Gastrocnemius medialis (tissue), 4 donors: ENCODE measurements around the gene CMTM4. TPM values are rescaled to one million over a fixed set of nuclear protein-coding genes. Genes with fewer than 3 reads are reported as not detected.

ENCODE experiments used
- ATAC-seq, 2 donors: fragments of 150-250 bp; one replicate each; pipeline ENCODE4 v1.9.1; 2016
- DNase-seq, 2 donors: peaks; one replicate each; pipeline ENCODE4 v3.0.0-alpha.2; 2019
- H3K27ac ChIP-seq, 4 donors: fragments of 200-600 bp; sonication (generic); 1 replicate in 1 of 4; 2 replicates in 3 of 4; pipeline ENCODE4 v1.5.1; 2016 to 2018; ENCODE audit warnings: mild to moderate bottlenecking in 2 of 4, moderate library complexity in 1 of 4
- H3K27me3 ChIP-seq, 3 donors: fragments of 200-600 bp; sonication (generic) in 2 of 3; 1 replicate in 1 of 3; 2 replicates in 2 of 3; pipeline versions ENCODE4 v1.5.1 to v1.6.0; 2016 to 2019; ENCODE audit warnings: mild to moderate bottlenecking in 1 of 3, moderate library complexity in 1 of 3
- H3K36me3 ChIP-seq, 2 donors: fragments of 200-600 bp; sonication (generic) in 1 of 2; one replicate each; pipeline ENCODE4 v1.5.1; 2017 to 2018
- H3K4me1 ChIP-seq, 2 donors: fragments of 200-600 bp; sonication (generic) in 1 of 2; one replicate each; pipeline ENCODE4 v1.5.1; 2016 to 2017; ENCODE audit warnings: mild to moderate bottlenecking in 2 of 2
- H3K4me3 ChIP-seq, 4 donors: fragments of 200-600 bp; sonication (generic) in 3 of 4; 1 replicate in 1 of 4; 2 replicates in 3 of 4; pipeline ENCODE4 v1.5.1; 2016 to 2019; ENCODE audit warnings: mild to moderate bottlenecking in 2 of 4
- H3K9me3 ChIP-seq, 3 donors: fragments of 200-600 bp; sonication (generic) in 2 of 3; 1 replicate in 1 of 3; 2 replicates in 2 of 3; pipeline ENCODE4 v1.5.1; 2016 to 2019
- POLR2A ChIP-seq, 2 donors: fragments of 450-650 bp; IDR thresholded peaks; one replicate each; pipeline ENCODE4 v1.6.1; 2017; ENCODE audit warnings: antibody characterized with exemption in 2 of 2, mild to moderate bottlenecking in 2 of 2, moderate library complexity in 2 of 2
- in situ Hi-C, 4 donors: fragments of 200-750 bp; cut with MboI; loops; one replicate each; pipeline versions ENCODE4 v1.15.0 to v1.8.0; 2017; ENCODE audit warnings: low sequenced_read_pairs in 4 of 4
- intact Hi-C: fragments of 100-400 bp; cut with DNase I; formaldehyde crosslinking; loops from one replicate; pipeline ENCODE4 v1.15.1; 2023; ENCODE audit warnings: low total_unique reads
- total RNA-seq, 4 donors: library from RNA; depleted of rRNA; stranded (reverse); fragments of >200 nt; gene quantifications; one replicate each; pipeline versions ENCODE4 v1.1.0 to v1.2.3, GENCODE V29; 2016
- TF ChIP-seq, protein P1 (sequence below), 5 experiments: fragments of 450-650 bp in 3 of 5; fragments of 200-600 bp in 2 of 5; sonication (generic) in 2 of 5; IDR thresholded peaks in 4 of 5; conservative IDR thresholded peaks in 1 of 5; 1 replicate in 4 of 5; 2 replicates in 1 of 5; pipeline ENCODE4 v1.5.1; 2016 to 2019; ENCODE audit warnings: antibody characterized with exemption in 5 of 5, mild to moderate bottlenecking in 3 of 5, moderate library complexity in 3 of 5

Gene CMTM4
- total RNA-seq, 4 donors from 2014 or later: 5.7 to 15.0 (median 7.2) TPM

GRCh38 chr16:66651474-66651765, 45.1 kb downstream of the CMTM4 start:
- H3K4me1 ChIP-seq: peaks cover 3 to 12% of the 10 kb centered on the region in 2 donors
- H3K4me3 ChIP-seq: no peak overlapping the region
- no peaks in the 10 kb centered on the region for H3K36me3 ChIP-seq
- H3K27me3 ChIP-seq: no peaks in the 10 kb centered on the region
- TF ChIP-seq POLR2A (IDR thresholded peaks at IDR 0.05): no peak
- TF ChIP-seq, protein P1, sequence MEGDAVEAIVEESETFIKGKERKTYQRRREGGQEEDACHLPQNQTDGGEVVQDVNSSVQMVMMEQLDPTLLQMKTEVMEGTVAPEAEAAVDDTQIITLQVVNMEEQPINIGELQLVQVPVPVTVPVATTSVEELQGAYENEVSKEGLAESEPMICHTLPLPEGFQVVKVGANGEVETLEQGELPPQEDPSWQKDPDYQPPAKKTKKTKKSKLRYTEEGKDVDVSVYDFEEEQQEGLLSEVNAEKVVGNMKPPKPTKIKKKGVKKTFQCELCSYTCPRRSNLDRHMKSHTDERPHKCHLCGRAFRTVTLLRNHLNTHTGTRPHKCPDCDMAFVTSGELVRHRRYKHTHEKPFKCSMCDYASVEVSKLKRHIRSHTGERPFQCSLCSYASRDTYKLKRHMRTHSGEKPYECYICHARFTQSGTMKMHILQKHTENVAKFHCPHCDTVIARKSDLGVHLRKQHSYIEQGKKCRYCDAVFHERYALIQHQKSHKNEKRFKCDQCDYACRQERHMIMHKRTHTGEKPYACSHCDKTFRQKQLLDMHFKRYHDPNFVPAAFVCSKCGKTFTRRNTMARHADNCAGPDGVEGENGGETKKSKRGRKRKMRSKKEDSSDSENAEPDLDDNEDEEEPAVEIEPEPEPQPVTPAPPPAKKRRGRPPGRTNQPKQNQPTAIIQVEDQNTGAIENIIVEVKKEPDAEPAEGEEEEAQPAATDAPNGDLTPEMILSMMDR (IDR thresholded peaks at IDR 0.05 in 4 of 5, conservative IDR thresholded peaks at IDR 0.05 in 1 of 5): no peak
- in situ Hi-C loops (no loop called here), intact Hi-C loops (loop anchor here (5.0 kb wide), 1 partner anchor 44 kb away; no protein-coding TSS in a partner anchor)
- no peak overlapping the region for H3K27ac ChIP-seq
- DNase-seq (no peak), ATAC-seq (no peak)
- H3K9me3 ChIP-seq: no peaks in the 10 kb centered on the region

- Histone ChIP-seq H3K4me1 (peaks cover 3 to 12% of the 10 kb centered on the region in 2 donors), H3K4me3 (no peak overlapping the region), H3K9me3 (no peaks in the 10 kb centered on the region), H3K36me3 (no peaks in the 10 kb centered on the region), H3K27me3 (no peaks in the 10 kb centered on the region), H3K27ac (no peak overlapping the region)
- ATAC-seq: peak; percentile 91 to 97
- DNase-seq: peak; percentile 52 to 58
- TF ChIP-seq, protein P1 (IDR thresholded peaks at IDR 0.05 in 4 of 5, conservative IDR thresholded peaks at IDR 0.05 in 1 of 5): peak; percentile 62 to 93 (median 74)
- TF ChIP-seq POLR2A (IDR thresholded peaks at IDR 0.05): no peak
- in situ Hi-C loops (no loop called here), intact Hi-C loops (loop anchor here (5.0 kb wide), 1 partner anchor 44 kb away; no protein-coding TSS in a partner anchor)
Observed at GRCh38 chr16:66650707-66651473, 45.7 kb downstream of the CMTM4 start.

DNA sequence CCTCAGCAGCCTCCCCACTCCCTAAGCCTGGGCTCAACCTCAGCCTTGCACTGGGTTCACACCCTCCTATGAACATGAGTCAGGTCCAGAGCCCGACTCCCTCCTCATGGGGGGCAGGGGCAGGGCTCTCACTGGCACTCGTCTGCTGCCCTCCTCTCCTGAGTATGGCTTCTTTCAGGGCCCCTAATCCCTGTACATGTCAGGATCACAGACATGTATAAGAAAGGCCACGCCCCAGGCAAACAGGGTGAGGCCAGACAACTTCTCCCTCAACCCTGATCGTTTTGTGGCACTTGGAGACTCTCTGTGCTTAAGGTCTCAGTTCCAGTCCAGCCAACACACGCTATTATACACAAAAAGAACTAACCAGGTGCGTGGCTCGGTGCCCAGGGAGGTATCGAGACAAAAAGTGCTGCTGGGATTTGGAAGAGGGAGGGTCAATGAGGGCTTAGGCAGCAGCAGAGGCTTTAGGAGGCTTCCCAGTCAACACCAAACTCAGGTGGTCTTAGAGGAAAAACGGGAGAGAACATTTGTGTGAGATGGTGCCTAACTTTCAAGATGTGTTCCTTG, 46.8 kb downstream of the CMTM4 start:
- TF ChIP-seq, protein P1 (IDR thresholded peaks at IDR 0.05 in 4 of 5, conservative IDR thresholded peaks at IDR 0.05 in 1 of 5): no peak
- no peak for TF ChIP-seq POLR2A (IDR thresholded peaks at IDR 0.05)
- Histone ChIP-seq H3K4me1 (peaks cover 3 to 12% of the 10 kb centered on the region in 2 donors), H3K27ac (no peak overlapping the region), H3K36me3 (no peaks in the 10 kb centered on the region), H3K27me3 (no peaks in the 10 kb centered on the region), H3K9me3 (no peaks in the 10 kb centered on the region), H3K4me3 (no peak overlapping the region)
- DNase-seq (no peak), ATAC-seq (no peak)
- intact Hi-C loops (loop anchor here (5.0 kb wide), 1 partner anchor 42 kb away; no protein-coding TSS in a partner anchor), in situ Hi-C loops (no loop called here)

DNA sequence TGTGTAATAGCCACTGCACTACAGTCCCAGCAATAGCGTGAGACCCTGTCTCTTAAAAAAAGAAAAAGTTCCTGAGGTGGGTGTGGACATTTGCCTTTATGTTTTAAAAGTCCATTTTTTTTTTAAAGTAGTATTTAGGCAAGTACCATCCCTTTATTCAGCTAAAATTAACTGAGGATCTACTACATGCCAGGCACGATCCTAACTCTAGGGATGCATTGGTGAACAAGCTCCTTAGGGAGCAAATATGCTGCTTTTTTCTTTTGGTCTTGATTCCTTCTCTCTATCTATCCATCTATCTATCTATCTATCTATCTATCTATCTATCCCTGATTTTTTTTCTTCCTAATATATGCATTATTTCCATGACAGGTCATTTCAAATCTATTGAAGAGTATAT, 47.4 kb downstream of the CMTM4 start:
- Histone ChIP-seq H3K27me3 (no peaks in the 10 kb centered on the region), H3K9me3 (no peaks in the 10 kb centered on the region), H3K4me3 (no peak overlapping the region), H3K27ac (no peak overlapping the region), H3K4me1 (peaks cover 3 to 12% of the 10 kb centered on the region in 2 donors), H3K36me3 (no peaks in the 10 kb centered on the region)
- TF ChIP-seq POLR2A (IDR thresholded peaks at IDR 0.05): no peak
- TF ChIP-seq, protein P1 (IDR thresholded peaks at IDR 0.05 in 4 of 5, conservative IDR thresholded peaks at IDR 0.05 in 1 of 5): no peak
- in situ Hi-C loops (no loop called here), intact Hi-C loops (no loop called here)
- DNase-seq: no peak
- no peak for ATAC-seq
